ENCODE data around the gene EDN2. TPM values are rescaled to one million over a fixed set of nuclear protein-coding genes. Genes with fewer than 3 reads are reported as not detected.

Gene EDN2
- total RNA-seq, 2 experiments from 2014 or later = not detected

GRCh38 chr1:41439234-41439633 lies 45.2 kb downstream of the EDN2 start:
- Histone ChIP-seq H3K4me3 (ENCODE audit: low read length) (no peak overlapping the region), H3K9me3 (ENCODE audit: control insufficient read depth in 1 of 2, insufficient read depth in 1 of 2, low read length in 2 of 2) (peaks cover 4 to 16% of the 10 kb centered on the region in 2 experiments), H3K4me1 (ENCODE audit: insufficient read depth, low read length) (no peaks in the 10 kb centered on the region), H3K27ac (ENCODE audit: low read depth in 1 of 2, low read length in 2 of 2) (no peak overlapping the region), H3K36me3 (ENCODE audit: insufficient read depth, low read length) (no peaks in the 10 kb centered on the region), H3K27me3 (ENCODE audit: control insufficient read depth in 1 of 2, insufficient read depth in 2 of 2, low read length in 2 of 2) (peaks cover 13 to 16% of the 10 kb centered on the region in 2 experiments)
- ATAC-seq (ENCODE audit: poor library complexity) (no peak), DNase-seq (no peak)
- H3K36me3 Mint-ChIP-seq (ENCODE audit: low read depth) = no peaks in the 10 kb centered on the region
- intact Hi-C loops (cut with DNase I, micrococcal nuclease) = no loop called here
- no peak overlapping the region for H3K27ac Mint-ChIP-seq
- CTCF ChIA-PET = no interaction called here
- TF ChIP-seq CTCF (IDR thresholded peaks at IDR 0.05) = no peak
- no peak overlapping the region for H3K4me3 Mint-ChIP-seq
- POLR2A ChIA-PET = no interaction called here
- H3K27me3 Mint-ChIP-seq = peaks cover 27% of the 10 kb centered on the region
- H3K9me3 Mint-ChIP-seq = no peaks in the 10 kb centered on the region
- no peaks in the 10 kb centered on the region for H3K4me1 Mint-ChIP-seq (ENCODE audit: low read depth)

- intact Hi-C loops (cut with DNase I, micrococcal nuclease) = no loop called here
- H3K27me3 ChIP-seq (ENCODE audit: control insufficient read depth in 1 of 2, insufficient read depth in 2 of 2, low read length in 2 of 2) = peaks cover 11 to 13% of the 10 kb centered on the region in 2 experiments
- H3K9me3 Mint-ChIP-seq = no peaks in the 10 kb centered on the region
- no peak overlapping the region for H3K4me3 Mint-ChIP-seq
- H3K36me3 ChIP-seq (ENCODE audit: insufficient read depth, low read length) = no peaks in the 10 kb centered on the region
- peaks cover 32% of the 10 kb centered on the region for H3K27me3 Mint-ChIP-seq
- no peak overlapping the region for H3K27ac Mint-ChIP-seq
- H3K4me1 Mint-ChIP-seq (ENCODE audit: low read depth) = no peaks in the 10 kb centered on the region
- H3K4me1 ChIP-seq (ENCODE audit: insufficient read depth, low read length) = no peaks in the 10 kb centered on the region
- DNase-seq (no peak), ATAC-seq (ENCODE audit: poor library complexity) (no peak)
- H3K9me3 ChIP-seq (ENCODE audit: control insufficient read depth in 1 of 2, insufficient read depth in 1 of 2, low read length in 2 of 2) = peaks cover 0 to 15% of the 10 kb centered on the region in 2 experiments
- no peak overlapping the region for H3K4me3 ChIP-seq (ENCODE audit: low read length)
- no peak overlapping the region for H3K27ac ChIP-seq (ENCODE audit: low read depth in 1 of 2, low read length in 2 of 2)
- CTCF ChIA-PET = no interaction called here
- no peaks in the 10 kb centered on the region for H3K36me3 Mint-ChIP-seq (ENCODE audit: low read depth)
- no peak for TF ChIP-seq CTCF (IDR thresholded peaks at IDR 0.05)
- POLR2A ChIA-PET = no interaction called here
Measured at GRCh38 chr1:41438711-41439110, 45.8 kb downstream of the EDN2 start.

GRCh38 chr1:41437011-41437355 lies 47.5 kb downstream of the EDN2 start:
- H3K27ac Mint-ChIP-seq = no peak overlapping the region
- H3K4me1 Mint-ChIP-seq (ENCODE audit: low read depth) = no peaks in the 10 kb centered on the region
- peaks cover 4% of the 10 kb centered on the region for H3K4me1 ChIP-seq (ENCODE audit: insufficient read depth, low read length)
- TF ChIP-seq CTCF (IDR thresholded peaks at IDR 0.05) = no peak
- peaks cover 44% of the 10 kb centered on the region for H3K27me3 Mint-ChIP-seq
- H3K4me3 Mint-ChIP-seq = no peak overlapping the region
- no peaks in the 10 kb centered on the region for H3K9me3 Mint-ChIP-seq
- H3K9me3 ChIP-seq (ENCODE audit: control insufficient read depth in 1 of 2, insufficient read depth in 1 of 2, low read length in 2 of 2) = peaks cover 0 to 4% of the 10 kb centered on the region in 2 experiments
- H3K36me3 Mint-ChIP-seq (ENCODE audit: low read depth) = no peaks in the 10 kb centered on the region
- no peak overlapping the region for H3K27ac ChIP-seq (ENCODE audit: low read depth in 1 of 2, low read length in 2 of 2)
- H3K27me3 ChIP-seq (ENCODE audit: control insufficient read depth in 1 of 2, insufficient read depth in 2 of 2, low read length in 2 of 2) = peaks cover 13 to 16% of the 10 kb centered on the region in 2 experiments
- no peaks in the 10 kb centered on the region for H3K36me3 ChIP-seq (ENCODE audit: insufficient read depth, low read length)
- intact Hi-C loops (cut with DNase I, micrococcal nuclease) = no loop called here
- POLR2A ChIA-PET = no interaction called here
- ATAC-seq (ENCODE audit: poor library complexity) (no peak), DNase-seq (no peak)
- CTCF ChIA-PET = no interaction called here
- H3K4me3 ChIP-seq (ENCODE audit: low read length) = no peak overlapping the region

Measured in CD4-positive, alpha-beta T cell (primary cell).